A549 (cell line): ENCODE measurements around the gene LGALS3BP. TPM values are rescaled to one million over a fixed set of nuclear protein-coding genes. Genes with fewer than 3 reads are reported as not detected.

Source experiments
- ATAC-seq, 2 experiments: fragments of 200-7000 bp in 1 of 2; fragments of >200 bp in 1 of 2; cut with Nextera tagmentation in 1 of 2; cut with Tn5 transposase in 1 of 2; 3 replicates each; pipeline versions ENCODE4 v1.8.0 to v1.9.1; 2018 to 2020; ENCODE audit warnings: mild to moderate bottlenecking in 1 of 2, moderate library complexity in 1 of 2
- CTCF ChIA-PET: fragments of 300-600 bp; sonication (Branson Sonifier 250); formaldehyde crosslinking; extraction: SDS; loops from one replicate; lab custom pipeline; 2021; ENCODE audit warnings: antibody characterized with exemption, inconsistent platforms; lab: Yijun Ruan, JAX
- POLR2A ChIA-PET: fragments of 350-600 bp; formaldehyde crosslinking; extraction: SDS; loops from one replicate; lab custom pipeline; 2021; ENCODE audit warnings: antibody characterized with exemption, inconsistent platforms; lab: Yijun Ruan, JAX
- DNase-seq, 2 experiments: peaks; one replicate each; pipeline versions ENCODE4 v3.0.0 to v3.0.0-alpha.2; 2011 to 2016; ENCODE audit warnings: low read depth in 1 of 2, low spot score in 1 of 2
- FAIRE-seq: peaks from 2 replicates; lab custom pipeline; 2011; peaks lifted over from hg19 to GRCh38; lab: Jason Lieb, UNC
- H3K27ac ChIP-seq, 2 experiments: fragments of >200 bp; sonication (Bioruptor Twin); formaldehyde crosslinking; 3 replicates each; pipeline ENCODE4 v1.5.1; 2016 to 2017
- H3K4me1 ChIP-seq: fragments of >200 bp; sonication (Bioruptor Twin); formaldehyde crosslinking; 3 replicates; pipeline ENCODE4 v1.6.1; 2016
- H3K4me2 ChIP-seq: fragments of >200 bp; sonication (Bioruptor Twin); formaldehyde crosslinking; 3 replicates; pipeline ENCODE4 v1.6.1; 2016
- H3K4me3 ChIP-seq: fragments of >200 bp; sonication (Bioruptor Twin); formaldehyde crosslinking; 3 replicates; pipeline ENCODE4 v1.5.1; 2016
- H3K9me3 ChIP-seq: fragments of >200 bp; sonication (Bioruptor Twin); formaldehyde crosslinking; 3 replicates; pipeline ENCODE4 v1.6.1; 2016
- BHLHE40 ChIP-seq: IDR thresholded peaks from 2 replicates; pipeline ENCODE4 v1.6.1; 2012; ENCODE audit warnings: low read depth, low read length, inconsistent platforms
- CEBPB ChIP-seq, 2 experiments: fragments of >200 bp in 1 of 2; sonication (Bioruptor Twin) in 1 of 2; formaldehyde crosslinking in 1 of 2; IDR thresholded peaks; 2 replicates each; pipeline ENCODE4 v1.6.1; 2012 to 2016
- CHD4 ChIP-seq: fragments of 200-600 bp; sonication (generic); IDR thresholded peaks from 2 replicates; pipeline ENCODE4 v1.6.1; 2016; ENCODE audit warnings: antibody characterized with exemption, mild to moderate bottlenecking, borderline replicate concordance
- E2F6 ChIP-seq: IDR thresholded peaks from 2 replicates; pipeline ENCODE4 v1.6.1; 2012; ENCODE audit warnings: low read depth, borderline replicate concordance
- ELK1 ChIP-seq: fragments of 150-350 bp; IDR thresholded peaks from 2 replicates; pipeline ENCODE4 v1.6.1; 2014; ENCODE audit warnings: low read depth, mild to moderate bottlenecking, low read length
- FOSL2 ChIP-seq, 2 experiments: fragments of 450-650 bp in 1 of 2; fragments of >200 bp in 1 of 2; sonication (Bioruptor Twin) in 1 of 2; formaldehyde crosslinking; IDR thresholded peaks; 2 replicates each; pipeline versions ENCODE4 v1.5.0 to v1.6.1; 2016 to 2020; ENCODE audit warnings: mild to moderate bottlenecking in 1 of 2, moderate library complexity in 1 of 2
- GATA3 ChIP-seq: IDR thresholded peaks from 2 replicates; pipeline ENCODE4 v1.6.1; 2012; ENCODE audit warnings: borderline replicate concordance
- HDAC2 ChIP-seq: fragments of 200-600 bp; sonication (generic); IDR thresholded peaks from 2 replicates; pipeline ENCODE4 v1.6.1; 2016
- HMGXB4 ChIP-seq: fragments of 250-450 bp; sonication (Bioruptor Pico); IDR thresholded peaks from 2 replicates; pipeline ENCODE4 v1.5.0; 2021; ENCODE audit warnings: mild to moderate bottlenecking, moderate library complexity, borderline replicate concordance
- HOXB13 ChIP-seq: fragments of 250-450 bp; sonication (Bioruptor Pico); IDR thresholded peaks from 2 replicates; pipeline ENCODE4 v1.5.0; 2020; ENCODE audit warnings: low read depth, mild to moderate bottlenecking, moderate library complexity
- JUN ChIP-seq, 2 experiments: fragments of >200 bp; sonication (Bioruptor Twin); formaldehyde crosslinking; IDR thresholded peaks; 2 replicates in 1 of 2; 3 replicates in 1 of 2; pipeline ENCODE4 v1.6.1; 2016 to 2017
- JUNB ChIP-seq: fragments of >200 bp; sonication (Bioruptor Twin); formaldehyde crosslinking; IDR thresholded peaks from 2 replicates; pipeline ENCODE4 v1.6.1; 2016
- KDM5A ChIP-seq: fragments of 200-600 bp; sonication (generic); IDR thresholded peaks from 2 replicates; pipeline ENCODE4 v1.6.1; 2016; ENCODE audit warnings: antibody characterized with exemption, mild to moderate bottlenecking
- MAFK ChIP-seq: fragments of 450-650 bp; IDR thresholded peaks from 2 replicates; pipeline ENCODE4 v1.6.1; 2014; ENCODE audit not compliant: partially characterized antibody
- MAX ChIP-seq: IDR thresholded peaks from 2 replicates; pipeline ENCODE4 v1.6.1; 2012
- MYC ChIP-seq: IDR thresholded peaks from 2 replicates; pipeline ENCODE4 v1.6.1; 2012; ENCODE audit warnings: mild to moderate bottlenecking, inconsistent platforms, low read length, improper control_type of control experiment, borderline replicate concordance
- POLR2A ChIP-seq: IDR thresholded peaks from 2 replicates; pipeline ENCODE4 v1.6.1; 2012; ENCODE audit warnings: mild to moderate bottlenecking, low read length
- RFX5 ChIP-seq: fragments of 450-650 bp; IDR thresholded peaks from 2 replicates; pipeline ENCODE4 v1.7.1; 2014; ENCODE audit warnings: antibody characterized with exemption, mild to moderate bottlenecking, moderate library complexity
- RNF2 ChIP-seq: fragments of 200-600 bp; sonication (generic); IDR thresholded peaks from 2 replicates; pipeline ENCODE4 v1.6.1; 2016; ENCODE audit warnings: low read depth, mild to moderate bottlenecking, antibody characterized with exemption, moderate library complexity, borderline replicate concordance
- SMC3 ChIP-seq: fragments of >200 bp; sonication (Bioruptor Twin); formaldehyde crosslinking; IDR thresholded peaks from 3 replicates; pipeline ENCODE4 v1.6.1; 2018; ENCODE audit warnings: inconsistent platforms
- SREBF2 ChIP-seq: fragments of 450-650 bp; IDR thresholded peaks from 2 replicates; pipeline ENCODE4 v1.6.1; 2014; ENCODE audit warnings: mild to moderate bottlenecking, moderate library complexity
- ZNF302 ChIP-seq: fragments of 250-450 bp; sonication (Bioruptor Pico); IDR thresholded peaks from 2 replicates; pipeline ENCODE4 v1.9.0; 2021; ENCODE audit warnings: inconsistent platforms, mild to moderate bottlenecking, moderate library complexity
- ZSCAN20 ChIP-seq: fragments of 250-450 bp; sonication (Bioruptor Pico); IDR thresholded peaks from 2 replicates; pipeline ENCODE4 v1.8.0; 2022; ENCODE audit warnings: mild to moderate bottlenecking, moderate library complexity
- WGBS: methylation state at CpG from one replicate; pipeline ENCODE4 v1.1.6; 2017; ENCODE audit errors: missing lambda C conversion rate; 5-methylcytosine and 5-hydroxymethylcytosine counted together
- polyA plus RNA-seq, 4 experiments: library from polyadenylated mRNA; depleted of rRNA in 3 of 4; stranded (reverse); fragments of >200 nt; fragmentation: RNase III in 1 of 4; extraction: RNeasy Plus Mini Kit Qiagen cat#74134 plus additional on column Dnase treatment in 1 of 4; gene quantifications; 2 replicates in 3 of 4; 3 replicates in 1 of 4; pipeline ENCODE4 v1.2.3, GENCODE V29; 2011 to 2017

Gene LGALS3BP
- polyA plus RNA-seq, 2 of the 4 experiments (the other 2 are of a cell fraction), result 28.3 to 60.0 TPM

GRCh38 chr17:78976907-78977680 lies 2.6 kb downstream of the LGALS3BP start:
- ChIA-PET CTCF (interaction anchor here (0.7 to 10.5 kb wide), 11 partner anchors 10 to 148 kb away, joined by 3 to 169 read pairs (median 4); no protein-coding TSS in a partner anchor), POLR2A (interaction anchor here (1.5 kb wide), 1 partner anchor 10 kb away, joined by 3 read pairs; no protein-coding TSS in a partner anchor)
- Histone ChIP-seq H3K27ac (peak overlapping the region in 1 of 2 experiments; percentile 20; a peak in 1 of 6 replicates), H3K4me1 (peaks cover 21% of the 10 kb centered on the region; the same call in 2 of the 3 replicates), H3K9me3 (no peaks in the 10 kb centered on the region), H3K4me2 (no peak overlapping the region), H3K4me3 (no peak overlapping the region)
- ATAC-seq (no peak), FAIRE-seq (no peak), DNase-seq (no peak)
- TF ChIP-seq KDM5A, result no peak
- TF ChIP-seq ZSCAN20 (CRISPR knock-in tag), result no peak
- TF ChIP-seq GATA3, result no peak
- TF ChIP-seq POLR2A, result no peak
- TF ChIP-seq MYC, result no peak
- TF ChIP-seq MAFK, result no peak
- no peak for TF ChIP-seq ELK1
- no peak for TF ChIP-seq HOXB13 (CRISPR knock-in tag)
- TF ChIP-seq RNF2, result no peak
- no peak for TF ChIP-seq JUN (IDR thresholded peaks at IDR 0.05)
- no peak for TF ChIP-seq JUNB
- TF ChIP-seq BHLHE40, result no peak
- TF ChIP-seq CHD4, result no peak
- TF ChIP-seq RFX5, result no peak
- no peak for TF ChIP-seq FOSL2 (IDR thresholded peaks at IDR 0.05)
- TF ChIP-seq FOSL2 (CRISPR knock-in tag; IDR thresholded peaks at IDR 0.05), result no peak
- 80% methylated on average over 14 of the region's 20 CpGs for WGBS

GRCh38 chr17:78974635-78975591 lies 4.8 kb downstream of the LGALS3BP start:
- Histone ChIP-seq H3K27ac (peak overlapping the region in 1 of 2 experiments; percentile 59; a peak in 2 of 6 replicates), H3K4me3 (no peak overlapping the region), H3K9me3 (no peaks in the 10 kb centered on the region), H3K4me2 (peak overlapping the region; percentile 37; the same call in 2 of the 3 replicates), H3K4me1 (peaks cover 28% of the 10 kb centered on the region; the same call in 2 of the 3 replicates)
- peak in 1 of 2 experiments; percentile 64 for DNase-seq
- no peak for TF ChIP-seq HDAC2
- no peak for TF ChIP-seq ELK1
- TF ChIP-seq CEBPB (IDR thresholded peaks at IDR 0.05), result no peak
- TF ChIP-seq RFX5, result no peak
- TF ChIP-seq MAX, result no peak
- TF ChIP-seq MAFK, result no peak
- no peak for TF ChIP-seq HMGXB4 (CRISPR knock-in tag)
- TF ChIP-seq SMC3, result no peak
- no peak for TF ChIP-seq SREBF2
- TF ChIP-seq ZNF302 (CRISPR knock-in tag), result no peak
- no peak for TF ChIP-seq E2F6
- ATAC-seq, result peak; percentile 11 to 14; a peak in 4 of 6 replicates
- ChIA-PET POLR2A (interaction anchor here (0.8 kb wide), 1 partner anchor 39 kb away, joined by 3 read pairs; no protein-coding TSS in a partner anchor), CTCF (interaction anchor here (0.6 to 10.5 kb wide), 11 partner anchors 8 to 607 kb away, joined by 3 to 169 read pairs (median 3); no protein-coding TSS in a partner anchor)
- peak; percentile 7 for FAIRE-seq
- WGBS, result 71% methylated on average over 30 of the region's 30 CpGs
